ENCODE results near the gene SLC35C1. TPM values are rescaled to one million over a fixed set of nuclear protein-coding genes. Genes with fewer than 3 reads are reported as not detected.
"Not testable (repeated sequence)": the region's sequence is repeated elsewhere in the genome, so short reads cannot be mapped to it uniquely, and the experiment has no call there.

Gene SLC35C1
- polyA plus RNA-seq, 1 donor (not counting 4 experiments of a cell fraction or from before 2014, with no cell fraction given) = 4.9 TPM

GRCh38 chr11:45807792-45808238, 2.9 kb downstream of the SLC35C1 start:
- Histone ChIP-seq H3K27me3 (ENCODE audit: control insufficient read depth, extremely low read depth, insufficient read depth, low read length) (no peaks in the 10 kb centered on the region), H2AFZ (ENCODE audit: control insufficient read depth, low read length) (no peak overlapping the region), H3K36me3 (ENCODE audit: control insufficient read depth in 2 of 2, extremely low read depth in 1 of 2, insufficient read depth in 2 of 2, low read length in 2 of 2) (peaks cover 17 to 18% of the 10 kb centered on the region in 2 experiments), H3K4me2 (ENCODE audit: control insufficient read depth, extremely low read depth, insufficient read depth, low read depth, low read length) (peak overlapping the region; percentile 98), H3K4me3 (ENCODE audit: control insufficient read depth in 2 of 3, extremely low read depth in 1 of 3, insufficient read depth in 2 of 3, low read depth in 1 of 3, low read length in 3 of 3) (peak overlapping the region in 1 of 3 experiments; percentile 20), H3K9me3 (ENCODE audit: control insufficient read depth, low read depth, low read length) (no peaks in the 10 kb centered on the region), H3K9me1 (ENCODE audit: control insufficient read depth, extremely low read depth, insufficient read depth, low read length) (peaks cover 2% of the 10 kb centered on the region), H3K9ac (ENCODE audit: control insufficient read depth, extremely low read depth, insufficient read depth, low read length) (no peak overlapping the region), H3K79me2 (ENCODE audit: control insufficient read depth, insufficient read depth, low read length) (peaks cover 27% of the 10 kb centered on the region), H4K20me1 (ENCODE audit: control insufficient read depth, extremely low read depth, insufficient read depth, low read length) (peaks cover 4% of the 10 kb centered on the region), H3K4me1 (ENCODE audit: control insufficient read depth, extremely low read depth, insufficient read depth, low read length) (peaks cover 24% of the 10 kb centered on the region), H3K27ac (ENCODE audit: control insufficient read depth, insufficient read depth, low read length) (no peak overlapping the region)
- TF ChIP-seq CTCF (optimal IDR thresholded peaks at IDR 0.05 in 1 of 3, IDR thresholded peaks at IDR 0.05 in 1 of 3, conservative IDR thresholded peaks at IDR 0.05 in 1 of 3; ENCODE audit: extremely low read depth in 1 of 3, insufficient read depth in 2 of 3, low read length in 3 of 3) = no peak
- TF ChIP-seq EZH2 (IDR thresholded peaks at IDR 0.05; ENCODE audit: low read length) = no peak
- no peak for DNase-seq (ENCODE audit: low read depth, low spot score)
- dilution Hi-C loops (cut with MboI; ENCODE audit: extremely low pct_ligation_motif_present, low sequenced_read_pairs) = no loop called here
- FAIRE-seq = no peak

GRCh38 chr11:45808427-45808826, 3.5 kb downstream of the SLC35C1 start:
- H3K27ac ChIP-seq (ENCODE audit: control insufficient read depth, insufficient read depth, low read length); DNase-seq (ENCODE audit: low read depth, low spot score); H3K9me3 ChIP-seq (ENCODE audit: control insufficient read depth, low read depth, low read length); H3K4me2 ChIP-seq (ENCODE audit: control insufficient read depth, extremely low read depth, insufficient read depth, low read depth, low read length); FAIRE-seq; dilution Hi-C loops (cut with MboI; ENCODE audit: extremely low pct_ligation_motif_present, low sequenced_read_pairs); H2AFZ ChIP-seq (ENCODE audit: control insufficient read depth, low read length); H4K20me1 ChIP-seq (ENCODE audit: control insufficient read depth, extremely low read depth, insufficient read depth, low read length); H3K27me3 ChIP-seq (ENCODE audit: control insufficient read depth, extremely low read depth, insufficient read depth, low read length); H3K4me3 ChIP-seq (ENCODE audit: control insufficient read depth in 2 of 3, extremely low read depth in 1 of 3, insufficient read depth in 2 of 3, low read depth in 1 of 3, low read length in 3 of 3); H3K9me1 ChIP-seq (ENCODE audit: control insufficient read depth, extremely low read depth, insufficient read depth, low read length); H3K9ac ChIP-seq (ENCODE audit: control insufficient read depth, extremely low read depth, insufficient read depth, low read length): not testable (repeated sequence)
- peaks cover 24% of the 10 kb centered on the region for H3K4me1 ChIP-seq (ENCODE audit: control insufficient read depth, extremely low read depth, insufficient read depth, low read length)
- H3K79me2 ChIP-seq (ENCODE audit: control insufficient read depth, insufficient read depth, low read length) = peaks cover 27% of the 10 kb centered on the region
- peaks cover 17 to 18% of the 10 kb centered on the region in 2 experiments for H3K36me3 ChIP-seq (ENCODE audit: control insufficient read depth in 2 of 2, extremely low read depth in 1 of 2, insufficient read depth in 2 of 2, low read length in 2 of 2)
